ENCODE results near the gene THAP7.

The THAP7 gene

GRCh38 chr22:21025763-21026755 lies 24.1 kb upstream of the THAP7 start:
- FAIRE-seq (no peak), DNase-seq (ENCODE audit: insufficient read length, low spot score) (no peak)
- no peak for TF ChIP-seq POLR2A (IDR thresholded peaks at IDR 0.05; ENCODE audit: low read depth, low read length)

DNA sequence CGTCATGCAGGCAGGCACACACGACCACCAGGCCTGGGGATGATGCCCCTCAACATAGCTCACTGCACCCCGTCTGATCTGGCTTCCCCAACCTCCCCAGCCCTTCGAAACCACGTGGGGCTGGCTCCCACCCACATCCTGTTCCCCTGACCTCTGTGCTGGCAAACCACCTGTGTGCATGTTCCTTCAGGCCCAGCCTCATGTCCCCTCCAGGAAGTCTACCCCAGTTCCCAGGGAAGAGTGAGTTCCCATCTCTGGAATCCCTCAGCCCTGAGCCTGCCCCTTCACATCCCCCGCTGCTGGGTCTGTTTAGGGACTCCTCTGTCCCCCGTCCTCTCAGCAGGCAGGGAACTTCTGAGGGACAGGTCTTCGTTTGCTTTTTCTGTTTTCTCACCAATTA lies 23.3 kb upstream of the THAP7 start:
- no peak for TF ChIP-seq POLR2A (IDR thresholded peaks at IDR 0.05; ENCODE audit: low read depth, low read length)
- FAIRE-seq (no peak), DNase-seq (ENCODE audit: insufficient read length, low spot score) (no peak)

GRCh38 chr22:21022955-21023614 lies 21.2 kb upstream of the THAP7 start:
- DNase-seq (ENCODE audit: insufficient read length, low spot score) (no peak), FAIRE-seq (no peak)
- no peak for TF ChIP-seq POLR2A (IDR thresholded peaks at IDR 0.05; ENCODE audit: low read depth, low read length)

GRCh38 chr22:21022507-21022906 lies 20.6 kb upstream of the THAP7 start:
- DNase-seq (ENCODE audit: insufficient read length, low spot score) (no peak), FAIRE-seq (no peak)
- no peak for TF ChIP-seq POLR2A (IDR thresholded peaks at IDR 0.05; ENCODE audit: low read depth, low read length)

- no peak for DNase-seq (ENCODE audit: insufficient read length, low spot score)
- FAIRE-seq: no peak
- no peak for TF ChIP-seq POLR2A (IDR thresholded peaks at IDR 0.05; ENCODE audit: low read depth, low read length)
Observed at GRCh38 chr22:21020802-21021429, 19.0 kb upstream of the THAP7 start.

GRCh38 chr22:21018314-21018713 lies 16.4 kb upstream of the THAP7 start:
- no peak for TF ChIP-seq POLR2A (IDR thresholded peaks at IDR 0.05; ENCODE audit: low read depth, low read length)
- no peak for DNase-seq (ENCODE audit: insufficient read length, low spot score)
- no peak for FAIRE-seq

DNA sequence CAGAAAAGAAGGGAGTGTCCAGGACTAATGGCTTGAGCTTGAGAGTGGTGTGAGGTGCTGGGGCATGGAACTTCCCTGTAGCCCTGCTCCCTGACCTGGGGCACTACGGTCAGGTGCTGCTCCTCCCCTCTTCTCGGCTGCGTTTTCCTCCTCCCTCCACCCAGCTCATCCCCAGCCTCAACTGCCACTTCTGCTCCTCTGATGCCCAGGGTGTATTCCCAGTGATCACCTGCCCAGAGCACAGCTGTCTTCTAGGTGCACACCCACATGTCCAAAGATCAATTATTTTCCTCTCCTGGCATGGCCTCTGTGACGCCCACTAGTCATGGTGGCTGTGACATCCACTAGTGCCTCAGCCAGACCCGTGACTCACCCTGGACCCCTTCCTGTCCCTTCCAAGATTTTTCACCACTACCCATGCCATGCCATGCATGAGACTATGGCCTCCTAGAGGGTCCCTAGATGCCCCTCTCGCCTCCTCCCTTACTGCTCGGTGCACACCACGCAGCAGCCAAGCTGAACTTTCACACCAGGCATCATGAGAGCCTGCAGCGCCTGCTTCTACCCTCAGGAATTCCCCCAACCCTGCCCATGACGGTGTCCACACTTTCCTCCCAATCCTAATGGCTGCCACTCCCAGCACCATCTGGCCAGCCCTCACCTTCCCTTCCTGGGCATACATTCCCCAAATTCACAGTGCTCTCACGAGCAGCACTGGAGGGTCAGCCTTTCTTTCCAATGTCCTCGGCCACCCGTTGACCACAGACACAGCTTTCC lies 14.9 kb upstream of the THAP7 start:
- FAIRE-seq (no peak), DNase-seq (ENCODE audit: insufficient read length, low spot score) (no peak)
- no peak for TF ChIP-seq POLR2A (IDR thresholded peaks at IDR 0.05; ENCODE audit: low read depth, low read length)

GRCh38 chr22:21015466-21016006 lies 13.6 kb upstream of the THAP7 start:
- DNase-seq (ENCODE audit: insufficient read length, low spot score): no peak
- no peak for TF ChIP-seq POLR2A (IDR thresholded peaks at IDR 0.05; ENCODE audit: low read depth, low read length)
- FAIRE-seq: no peak

DNA sequence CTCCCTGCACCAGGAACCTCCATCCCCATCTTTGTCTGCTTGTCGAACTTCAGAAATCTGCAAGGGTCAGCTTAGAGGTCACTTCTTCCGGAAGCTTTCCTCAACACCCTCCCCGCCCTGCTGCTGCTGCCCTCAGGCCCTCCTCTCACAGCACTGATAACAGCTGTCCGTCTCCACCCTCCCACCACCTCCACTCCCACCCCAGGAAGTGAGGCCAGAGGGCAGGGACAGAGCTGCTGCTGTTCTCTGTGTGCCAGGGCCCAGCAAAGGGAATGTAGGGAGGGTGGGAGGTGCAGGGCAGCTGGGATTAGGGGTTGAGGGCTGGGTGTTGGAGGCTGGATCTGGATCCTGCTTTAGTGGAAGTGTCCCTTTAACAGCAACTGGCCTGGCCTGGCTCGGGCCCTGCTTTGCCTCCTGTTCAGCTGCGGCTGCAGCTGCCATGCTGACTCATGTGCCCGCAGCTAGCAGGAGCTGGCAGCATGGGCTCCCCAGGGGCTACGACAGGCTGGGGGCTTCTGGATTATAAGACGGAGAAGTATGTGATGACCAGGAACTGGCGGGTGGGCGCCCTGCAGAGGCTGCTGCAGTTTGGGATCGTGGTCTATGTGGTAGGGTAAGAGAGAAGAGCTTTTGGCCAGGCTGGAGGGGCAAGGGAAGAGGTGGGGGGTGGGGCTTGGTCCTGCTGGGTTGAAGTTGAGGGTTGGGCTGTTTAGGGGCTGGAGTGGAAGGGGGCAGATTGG lies 13.0 kb upstream of the THAP7 start, which contains the start of gene P2RX6:
TSS of gene P2RX6 (plus strand) at position 440 of the 740 bp plus-strand sequence. CDS start at position 450, 10 bp downstream.
- TF ChIP-seq POLR2A (IDR thresholded peaks at IDR 0.05; ENCODE audit: low read depth, low read length): peak; percentile 44; the same call in 1 of the 2 replicates
- DNase-seq (ENCODE audit: insufficient read length, low spot score) (peak; percentile 26), FAIRE-seq (no peak)

DNA sequence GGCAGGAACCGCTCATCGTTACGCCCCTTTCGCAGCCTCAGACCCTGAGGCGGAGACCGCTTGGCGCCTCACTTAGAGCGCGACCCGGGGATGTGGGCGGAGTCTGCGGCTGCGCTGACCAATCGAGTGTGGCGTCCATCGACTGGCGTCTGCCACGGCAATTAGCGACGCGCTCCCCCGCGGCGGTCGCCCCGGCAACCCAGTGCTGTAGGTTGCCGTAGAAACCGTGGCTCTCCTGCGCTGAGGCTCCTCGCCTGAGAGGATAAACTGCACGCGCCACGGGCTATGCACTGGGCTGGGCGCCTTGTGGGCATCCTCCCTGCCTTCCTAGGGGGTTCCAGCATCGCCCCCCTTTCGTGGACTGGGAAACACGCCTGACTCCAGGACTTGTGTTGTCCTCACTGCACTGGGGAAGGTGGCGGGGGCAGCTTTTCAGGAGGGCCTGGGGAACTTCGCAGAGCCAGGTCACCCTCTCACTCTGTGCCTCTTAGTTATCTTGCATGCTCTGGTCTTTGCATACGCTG lies 12.3 kb upstream of the THAP7 start:
- peak; percentile 45; the same call in 1 of the 2 replicates for TF ChIP-seq POLR2A (IDR thresholded peaks at IDR 0.05; ENCODE audit: low read depth, low read length)
- DNase-seq (ENCODE audit: insufficient read length, low spot score) (peak; percentile 59), FAIRE-seq (no peak)

DNA sequence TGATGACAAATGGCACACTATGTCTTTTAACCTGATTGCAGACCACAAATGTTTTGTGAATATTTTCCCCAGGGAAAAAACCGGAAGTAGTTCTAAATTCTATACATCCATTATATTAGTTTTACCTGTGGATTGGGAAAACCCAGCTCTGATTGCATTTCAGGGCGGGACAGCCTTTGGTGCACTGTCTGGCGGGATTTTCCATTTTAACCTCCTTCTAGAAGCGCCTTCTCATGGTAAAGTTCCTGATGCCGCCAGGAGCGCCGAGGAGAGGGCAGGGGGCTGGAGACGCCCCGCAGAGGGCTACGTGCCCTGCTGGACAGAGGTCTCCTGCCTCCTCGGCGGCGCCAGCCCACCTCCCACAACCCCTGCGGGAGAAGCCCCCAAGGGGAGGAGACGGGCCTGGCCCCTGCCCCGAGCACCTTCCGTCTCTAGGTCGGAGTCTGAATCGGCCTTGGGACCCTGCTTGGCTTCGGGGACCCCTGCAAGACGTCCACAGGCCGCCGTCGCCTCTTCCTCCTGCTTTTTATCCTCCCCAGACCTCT lies 11.8 kb upstream of the THAP7 start:
- no peak for FAIRE-seq
- DNase-seq (ENCODE audit: insufficient read length, low spot score): no peak
- TF ChIP-seq POLR2A (IDR thresholded peaks at IDR 0.05; ENCODE audit: low read depth, low read length): no peak

Measured in H54 (cell line).